Pancreas (tissue), 10 donors: ENCODE results near the gene CKLF. TPM values are rescaled to one million over a fixed set of nuclear protein-coding genes. Genes with fewer than 3 reads are reported as not detected.

Source experiments
- ATAC-seq, 4 donors: fragments of 200-7000 bp; cut with Tn5 transposase; one replicate each; pipeline versions ENCODE4 v1.8.0 to v1.9.1; 2020; ENCODE audit warnings: mild to moderate bottlenecking in 4 of 4, moderate library complexity in 4 of 4
- DNase-seq, 6 donors: peaks; one replicate each; pipeline ENCODE4 v3.0.0-alpha.2; 2020
- FAIRE-seq: peaks from 2 replicates; lab custom pipeline; 2012; peaks lifted over from hg19 to GRCh38; lab: Jason Lieb, UNC
- H3K27ac ChIP-seq, 4 donors: fragments of 200-600 bp; sonication (generic); 1 replicate in 3 of 4; 2 replicates in 1 of 4; pipeline versions ENCODE4 v1.5.0 to v1.8.0; 2020
- H3K27me3 ChIP-seq, 4 donors: fragments of 200-600 bp; one replicate each; pipeline ENCODE4 v1.8.0; 2021
- H3K36me3 ChIP-seq, 3 donors: fragments of 200-600 bp; sonication (generic) in 1 of 3; one replicate each; pipeline versions ENCODE4 v1.5.0 to v1.8.0; 2020 to 2021
- H3K4me1 ChIP-seq, 3 donors: fragments of 200-600 bp; one replicate each; pipeline ENCODE4 v1.8.0; 2021
- H3K4me3 ChIP-seq, 4 donors: fragments of 200-600 bp; sonication (generic) in 2 of 4; one replicate each; pipeline versions ENCODE4 v1.5.0 to v1.8.0; 2020 to 2021
- H3K9me3 ChIP-seq, 4 donors: fragments of 200-600 bp; one replicate each; pipeline ENCODE4 v1.8.0; 2021
- CTCF ChIP-seq, 4 donors: fragments of 200-600 bp; sonication (generic) in 3 of 4; IDR thresholded peaks; one replicate each; pipeline versions ENCODE4 v1.5.0 to v1.8.0; 2021; ENCODE audit warnings: antibody characterized with exemption in 4 of 4
- WGBS, 2 donors: extraction: QIAGEN DNeasy Blood & Tissue Kit; methylation state at CpG; one replicate each; pipeline ENCODE4 v1.1.7; 2013; 5-methylcytosine and 5-hydroxymethylcytosine counted together
- intact Hi-C, 3 donors: fragments of 100-400 bp; cut with DNase I; formaldehyde crosslinking; loops; one replicate each; pipeline versions ENCODE4 v1.11.1 to v1.14.2; 2022
- polyA plus RNA-seq, 2 donors: library from polyadenylated mRNA; stranded (reverse); fragments of 200-250 nt; gene quantifications; one replicate each; pipeline ENCODE4 v1.2.3, GENCODE V29; 2013
- total RNA-seq, 6 donors: library from RNA; stranded (reverse); fragmentation: NEBNext Ultra II Directional in 4 of 6; extraction: Animal tissue kit (Norgen Biotek cat#: 25700) in 4 of 6; gene quantifications; one replicate each; pipeline versions ENCODE4 v1.2.1 to v1.2.4, GENCODE V29; 2021 to 2023
- donor health status: healthy with polysubstance abuse.
- donor health status: DM: no; HTN: no; CAD: no; lungs with moderate emphysema.
- donor health status: DM: no; HTN: no; CAD: no.
- donor health status: control.
- donor health status: control.
- donor health status: Bipolar disorder and iron deficiency.
- donor health status: DM: yes; HTN: yes; CAD: no.
- donor health status: DM: no; HTN: no; CAD: no.
- donor health status: DM: no; HTN: no; CAD: no.
- donor health status: DM: yes; HTN: yes; CAD: no.

Gene CKLF
- total and polyA plus RNA-seq, 8 donors, result 5.9 to 26.1 (median 11.0) TPM

- Histone ChIP-seq H3K4me3 (peak overlapping the region; percentile 62 to 94 (median 74)), H3K27me3 (no peaks in the 10 kb centered on the region), H3K4me1 (peaks cover 0 to 23% (median 21%) of the 10 kb centered on the region in 3 donors), H3K27ac (peak overlapping the region; percentile 87 to 96 (median 93)), H3K9me3 (no peaks in the 10 kb centered on the region), H3K36me3 (no peaks in the 10 kb centered on the region)
- FAIRE-seq (no peak), ATAC-seq (no peak), DNase-seq (no peak)
- intact Hi-C loops, result no loop called here
- no peak for TF ChIP-seq CTCF (IDR thresholded peaks at IDR 0.05)
- WGBS, 2 donors, result 55 to 83% methylated on average over 9 of the region's 9 CpGs
Measured at GRCh38 chr16:66548868-66549267, 3.5 kb upstream of the CKLF start.

DNA sequence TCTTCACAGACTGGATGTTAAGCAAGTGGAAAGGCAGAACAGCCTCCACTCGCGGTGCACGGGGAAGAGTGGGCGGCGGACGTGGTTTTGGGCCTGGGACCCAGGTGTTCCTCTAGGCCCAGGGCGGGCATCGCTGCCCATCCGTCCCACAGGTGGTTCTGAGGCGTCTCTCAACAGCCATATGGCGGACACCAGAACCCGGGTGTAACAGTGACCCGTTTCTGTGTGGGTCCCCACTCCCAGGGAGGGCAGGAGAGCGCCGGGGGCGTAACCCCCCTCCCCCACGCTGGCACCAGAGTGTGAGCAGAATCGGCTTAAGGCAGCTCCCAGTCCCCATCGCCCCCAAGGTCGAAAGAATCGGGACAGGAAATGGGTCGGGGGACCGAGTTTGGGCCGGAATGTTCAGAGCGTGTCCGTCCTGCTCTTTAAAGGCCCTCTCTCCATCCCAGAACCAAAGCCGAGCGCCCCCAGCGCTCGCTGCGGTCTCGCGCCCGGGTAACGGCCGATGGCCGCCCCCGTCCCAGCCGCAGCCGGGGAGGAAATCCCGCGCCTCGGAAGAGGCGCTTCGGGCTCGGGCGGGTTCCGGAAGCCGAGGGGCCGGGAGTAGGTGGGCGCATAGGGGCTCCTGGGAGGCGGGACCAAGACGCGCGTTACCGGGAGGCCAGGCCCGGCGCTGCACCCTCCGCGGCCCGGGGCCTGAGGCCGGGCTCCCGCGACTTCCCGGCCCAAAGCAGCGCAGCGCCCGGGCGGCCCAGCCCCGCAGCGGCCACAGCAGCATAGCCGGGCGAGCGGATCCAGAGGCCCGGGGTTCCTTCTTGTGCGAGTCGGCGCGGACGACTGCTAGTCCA is 2.9 kb upstream of the CKLF start, which contains the start of gene TK2:
TSS of gene TK2 (minus strand) at position 839 of the 848 bp plus-strand sequence. CDS start at position 778, 61 bp downstream.
- intact Hi-C loops, result no loop called here
- Histone ChIP-seq H3K36me3 (no peaks in the 10 kb centered on the region), H3K4me3 (peak within 1 kb of the TSS; percentile 62 to 94 (median 74)), H3K9me3 (no peaks in the 10 kb centered on the region), H3K27ac (peak within 1 kb of the TSS; percentile 87 to 96 (median 93)), H3K27me3 (no peaks in the 10 kb centered on the region), H3K4me1 (peaks cover 0 to 23% (median 21%) of the 10 kb centered on the region in 3 donors)
- TF ChIP-seq CTCF (IDR thresholded peaks at IDR 0.05), result no peak
- WGBS, 2 donors, result 2 to 4% methylated on average over 65 to 80 of the region's 80 CpGs
- FAIRE-seq (no peak), DNase-seq (peak; percentile 57 to 90 (median 74)), ATAC-seq (peak; percentile 58 to 76 (median 62))

GRCh38 chr16:66551348-66551759 is 1.0 kb upstream of the CKLF start:
- H3K4me1 ChIP-seq, result peaks cover 0 to 23% (median 21%) of the 10 kb centered on the region in 3 donors
- intact Hi-C loops, result no loop called here
- ATAC-seq (peak in 1 of 4 donors; percentile 22), DNase-seq (no peak), FAIRE-seq (no peak)
- H3K36me3 ChIP-seq, result no peaks in the 10 kb centered on the region
- no peak for TF ChIP-seq CTCF (IDR thresholded peaks at IDR 0.05)
- H3K27ac ChIP-seq, result peak overlapping the region in 2 of 4 donors; percentile 20 to 90
- 57 to 64% methylated on average over 6 of the region's 6 CpGs for WGBS, 2 donors
- H3K4me3 ChIP-seq, result no peak overlapping the region
- H3K9me3 ChIP-seq, result no peaks in the 10 kb centered on the region
- H3K27me3 ChIP-seq, result no peaks in the 10 kb centered on the region

DNA sequence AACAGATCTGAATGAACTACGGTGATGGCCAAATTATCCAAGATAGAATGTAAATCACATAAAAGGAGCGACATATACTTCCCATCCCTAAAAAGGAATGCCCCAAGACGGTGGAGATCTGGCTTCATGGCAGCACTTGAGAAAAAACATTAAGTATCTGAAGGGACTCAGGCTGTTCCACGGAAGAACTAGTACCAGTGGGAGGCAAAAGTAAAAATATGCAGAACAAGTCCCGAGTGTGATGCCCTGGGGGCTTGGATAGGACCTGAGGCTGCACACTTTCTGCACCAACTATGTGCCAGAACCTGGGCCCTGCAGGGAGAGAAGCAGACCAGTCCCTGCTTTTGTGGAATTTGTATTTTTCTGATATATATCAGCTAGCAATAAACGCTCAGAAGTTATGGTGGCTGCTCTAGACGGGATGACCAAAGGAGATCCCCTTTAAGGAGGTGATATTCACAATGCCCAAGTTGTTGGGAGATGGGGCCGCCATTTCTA is 539 bp upstream of the CKLF start:
- no peak for FAIRE-seq
- Histone ChIP-seq H3K4me3 (peak overlapping the region; percentile 27 to 70 (median 40)), H3K27ac (peak overlapping the region; percentile 66 to 90 (median 80)), H3K27me3 (no peaks in the 10 kb centered on the region), H3K4me1 (peaks cover 0 to 23% (median 21%) of the 10 kb centered on the region in 3 donors), H3K9me3 (no peaks in the 10 kb centered on the region), H3K36me3 (no peaks in the 10 kb centered on the region)
- ATAC-seq, result no peak
- DNase-seq, result no peak
- intact Hi-C loops, result no loop called here
- no peak for TF ChIP-seq CTCF (IDR thresholded peaks at IDR 0.05)
- 35 to 42% methylated on average over 8 of the region's 8 CpGs for WGBS, 2 donors
